ENCODE results near the gene EHBP1.
A peak's percentile ranks its signal among the peaks of the same experiment; 100 is the strongest.

EHBP1 gene

GRCh38 chr2:62792408-62792807 lies 86.9 kb downstream of the EHBP1 start:
- DNase-seq (ENCODE audit: low spot score), result no peak
- no peaks in the 10 kb centered on the region for H3K36me3 Mint-ChIP-seq (ENCODE audit: low read depth)
- H3K4me1 Mint-ChIP-seq (ENCODE audit: low read depth), result no peaks in the 10 kb centered on the region
- no peak overlapping the region for H3K27ac Mint-ChIP-seq
- H3K9me3 Mint-ChIP-seq, result no peaks in the 10 kb centered on the region
- no peaks in the 10 kb centered on the region for H3K27me3 Mint-ChIP-seq (ENCODE audit: low read depth)
- H3K4me3 Mint-ChIP-seq, result no peak overlapping the region

- H3K4me1 Mint-ChIP-seq (ENCODE audit: low read depth), result no peaks in the 10 kb centered on the region
- no peak overlapping the region for H3K27ac Mint-ChIP-seq
- H3K36me3 Mint-ChIP-seq (ENCODE audit: low read depth), result no peaks in the 10 kb centered on the region
- no peak overlapping the region for H3K4me3 Mint-ChIP-seq
- H3K27me3 Mint-ChIP-seq (ENCODE audit: low read depth), result no peaks in the 10 kb centered on the region
- no peaks in the 10 kb centered on the region for H3K9me3 Mint-ChIP-seq
- no peak for DNase-seq (ENCODE audit: low spot score)
Observed at GRCh38 chr2:62793213-62793612, 87.7 kb downstream of the EHBP1 start.

- Mint-ChIP-seq H3K36me3 (ENCODE audit: low read depth) (no peaks in the 10 kb centered on the region), H3K4me1 (ENCODE audit: low read depth) (peaks cover 2% of the 10 kb centered on the region), H3K27me3 (ENCODE audit: low read depth) (no peaks in the 10 kb centered on the region), H3K27ac (no peak overlapping the region), H3K4me3 (no peak overlapping the region), H3K9me3 (no peaks in the 10 kb centered on the region)
- no peak for DNase-seq (ENCODE audit: low spot score)
Observed at GRCh38 chr2:62794791-62795190, 89.3 kb downstream of the EHBP1 start.

GRCh38 chr2:62795341-62795740 lies 89.8 kb downstream of the EHBP1 start:
- no peaks in the 10 kb centered on the region for H3K9me3 Mint-ChIP-seq
- no peaks in the 10 kb centered on the region for H3K27me3 Mint-ChIP-seq (ENCODE audit: low read depth)
- H3K4me3 Mint-ChIP-seq, result no peak overlapping the region
- peaks cover 2% of the 10 kb centered on the region for H3K36me3 Mint-ChIP-seq (ENCODE audit: low read depth)
- H3K27ac Mint-ChIP-seq, result no peak overlapping the region
- peaks cover 6% of the 10 kb centered on the region for H3K4me1 Mint-ChIP-seq (ENCODE audit: low read depth)
- no peak for DNase-seq (ENCODE audit: low spot score)

- Mint-ChIP-seq H3K4me1 (ENCODE audit: low read depth) (peaks cover 20% of the 10 kb centered on the region), H3K27me3 (ENCODE audit: low read depth) (no peaks in the 10 kb centered on the region), H3K4me3 (no peak overlapping the region), H3K36me3 (ENCODE audit: low read depth) (peaks cover 2% of the 10 kb centered on the region), H3K9me3 (no peaks in the 10 kb centered on the region), H3K27ac (no peak overlapping the region)
- no peak for DNase-seq (ENCODE audit: low spot score)
Observed at GRCh38 chr2:62797107-62797506, 91.6 kb downstream of the EHBP1 start.

- no peaks in the 10 kb centered on the region for H3K9me3 Mint-ChIP-seq
- peaks cover 21% of the 10 kb centered on the region for H3K4me1 Mint-ChIP-seq (ENCODE audit: low read depth)
- H3K36me3 Mint-ChIP-seq (ENCODE audit: low read depth), result peaks cover 2% of the 10 kb centered on the region
- H3K27me3 Mint-ChIP-seq (ENCODE audit: low read depth), result no peaks in the 10 kb centered on the region
- H3K4me3 Mint-ChIP-seq, result no peak overlapping the region
- H3K27ac Mint-ChIP-seq, result no peak overlapping the region
- DNase-seq (ENCODE audit: low spot score), result no peak
Observed at GRCh38 chr2:62800618-62801017, 95.1 kb downstream of the EHBP1 start.

GRCh38 chr2:62801110-62801509 lies 95.6 kb downstream of the EHBP1 start:
- Mint-ChIP-seq H3K36me3 (ENCODE audit: low read depth) (peaks cover 4% of the 10 kb centered on the region), H3K4me1 (ENCODE audit: low read depth) (peaks cover 21% of the 10 kb centered on the region), H3K9me3 (no peaks in the 10 kb centered on the region), H3K27me3 (ENCODE audit: low read depth) (no peaks in the 10 kb centered on the region), H3K4me3 (peak overlapping the region; percentile 42), H3K27ac (no peak overlapping the region)
- DNase-seq (ENCODE audit: low spot score), result no peak

- no peak for DNase-seq (ENCODE audit: low spot score)
- Mint-ChIP-seq H3K27ac (peak overlapping the region; percentile 36), H3K9me3 (no peaks in the 10 kb centered on the region), H3K4me3 (peak overlapping the region; percentile 38), H3K27me3 (ENCODE audit: low read depth) (no peaks in the 10 kb centered on the region), H3K36me3 (ENCODE audit: low read depth) (peaks cover 6% of the 10 kb centered on the region), H3K4me1 (ENCODE audit: low read depth) (peaks cover 21% of the 10 kb centered on the region)
Observed at GRCh38 chr2:62801814-62802523, 96.5 kb downstream of the EHBP1 start.

- Mint-ChIP-seq H3K4me1 (ENCODE audit: low read depth) (peaks cover 27% of the 10 kb centered on the region), H3K4me3 (no peak overlapping the region), H3K27me3 (ENCODE audit: low read depth) (no peaks in the 10 kb centered on the region), H3K9me3 (peaks cover 3% of the 10 kb centered on the region), H3K36me3 (ENCODE audit: low read depth) (peaks cover 15% of the 10 kb centered on the region), H3K27ac (no peak overlapping the region)
- DNase-seq (ENCODE audit: low spot score), result no peak
Observed at GRCh38 chr2:62803961-62804360, 98.4 kb downstream of the EHBP1 start.

- H3K27me3 Mint-ChIP-seq (ENCODE audit: low read depth), result no peaks in the 10 kb centered on the region
- H3K4me1 Mint-ChIP-seq (ENCODE audit: low read depth), result peaks cover 13% of the 10 kb centered on the region
- no peak overlapping the region for H3K4me3 Mint-ChIP-seq
- no peak overlapping the region for H3K27ac Mint-ChIP-seq
- H3K9me3 Mint-ChIP-seq, result peaks cover 3% of the 10 kb centered on the region
- no peak for DNase-seq (ENCODE audit: low spot score)
- peaks cover 12% of the 10 kb centered on the region for H3K36me3 Mint-ChIP-seq (ENCODE audit: low read depth)
Observed at GRCh38 chr2:62806231-62806630, 100.7 kb downstream of the EHBP1 start.

GRCh38 chr2:62808554-62808953 lies 103.0 kb downstream of the EHBP1 start:
- H3K4me1 Mint-ChIP-seq (ENCODE audit: low read depth), result peaks cover 8% of the 10 kb centered on the region
- H3K4me3 Mint-ChIP-seq, result no peak overlapping the region
- no peak for DNase-seq (ENCODE audit: low spot score)
- no peaks in the 10 kb centered on the region for H3K27me3 Mint-ChIP-seq (ENCODE audit: low read depth)
- peaks cover 3% of the 10 kb centered on the region for H3K9me3 Mint-ChIP-seq
- peaks cover 12% of the 10 kb centered on the region for H3K36me3 Mint-ChIP-seq (ENCODE audit: low read depth)
- no peak overlapping the region for H3K27ac Mint-ChIP-seq

GRCh38 chr2:62811086-62811485 lies 105.6 kb downstream of the EHBP1 start:
- DNase-seq (ENCODE audit: low spot score), result no peak
- H3K36me3 Mint-ChIP-seq (ENCODE audit: low read depth), result peaks cover 11% of the 10 kb centered on the region
- H3K4me1 Mint-ChIP-seq (ENCODE audit: low read depth), result peaks cover 11% of the 10 kb centered on the region
- peaks cover 3% of the 10 kb centered on the region for H3K9me3 Mint-ChIP-seq
- no peak overlapping the region for H3K27ac Mint-ChIP-seq
- H3K27me3 Mint-ChIP-seq (ENCODE audit: low read depth), result no peaks in the 10 kb centered on the region
- H3K4me3 Mint-ChIP-seq, result no peak overlapping the region

- no peak overlapping the region for H3K4me3 Mint-ChIP-seq
- no peak overlapping the region for H3K27ac Mint-ChIP-seq
- H3K4me1 Mint-ChIP-seq (ENCODE audit: low read depth), result peaks cover 11% of the 10 kb centered on the region
- peaks cover 9% of the 10 kb centered on the region for H3K36me3 Mint-ChIP-seq (ENCODE audit: low read depth)
- H3K27me3 Mint-ChIP-seq (ENCODE audit: low read depth), result no peaks in the 10 kb centered on the region
- peaks cover 3% of the 10 kb centered on the region for H3K9me3 Mint-ChIP-seq
- DNase-seq (ENCODE audit: low spot score), result no peak
Observed at GRCh38 chr2:62811972-62812371, 106.5 kb downstream of the EHBP1 start.

- H3K27me3 Mint-ChIP-seq (ENCODE audit: low read depth), result no peaks in the 10 kb centered on the region
- no peak overlapping the region for H3K4me3 Mint-ChIP-seq
- no peak overlapping the region for H3K27ac Mint-ChIP-seq
- peaks cover 10% of the 10 kb centered on the region for H3K4me1 Mint-ChIP-seq (ENCODE audit: low read depth)
- DNase-seq (ENCODE audit: low spot score), result no peak
- H3K36me3 Mint-ChIP-seq (ENCODE audit: low read depth), result peaks cover 3% of the 10 kb centered on the region
- no peaks in the 10 kb centered on the region for H3K9me3 Mint-ChIP-seq
Observed at GRCh38 chr2:62812921-62813825, 107.7 kb downstream of the EHBP1 start.

Data from T-helper 2 cell treated with Interferon-gamma antibody and Interleukin-4, amounts not matched to agents 5 μg/mL and 100 μg/mL, for 36 hours (primary cell).